HepG2 (cell line): ENCODE results near the gene SSTR5. TPM values are rescaled to one million over a fixed set of nuclear protein-coding genes. Genes with fewer than 3 reads are reported as not detected.

Experiments
- CEBPG ChIP-seq: IDR thresholded peaks from 2 replicates; pipeline ENCODE4 v1.6.1; 2016
- DR1 ChIP-seq: sonication (generic); formaldehyde crosslinking; IDR thresholded peaks from 2 replicates; pipeline ENCODE4 v1.8.0; 2021; ENCODE audit warnings: mild to moderate bottlenecking, missing genetic modification reagents, inconsistent platforms
- FOXM1 ChIP-seq: sonication (generic); formaldehyde crosslinking; IDR thresholded peaks from 2 replicates; pipeline ENCODE4 v1.5.0; 2020; ENCODE audit warnings: missing genetic modification reagents
- JUND ChIP-seq: sonication (generic); formaldehyde crosslinking; IDR thresholded peaks from 2 replicates; pipeline ENCODE4 v1.8.0; 2022; ENCODE audit warnings: mild to moderate bottlenecking, missing genetic modification reagents
- LCORL ChIP-seq, 2 experiments: fragments of 450-650 bp in 1 of 2; sonication (generic) in 1 of 2; formaldehyde crosslinking in 1 of 2; IDR thresholded peaks; 2 replicates each; pipeline versions ENCODE4 v1.5.0 to v1.6.1; 2017 to 2020; ENCODE audit warnings: antibody characterized with exemption in 1 of 2, missing genetic modification reagents in 1 of 2
- MAFF ChIP-seq: IDR thresholded peaks from 2 replicates; pipeline ENCODE4 v1.6.1; 2011; ENCODE audit warnings: low read depth, low read length, improper control_type of control experiment
- NCOA5 ChIP-seq: sonication (generic); formaldehyde crosslinking; IDR thresholded peaks from 2 replicates; pipeline ENCODE4 v1.4.0; 2020; ENCODE audit warnings: missing genetic modification reagents
- PLRG1 ChIP-seq: fragments of 450-650 bp; conservative IDR thresholded peaks from 2 replicates; pipeline ENCODE4 v1.6.1; 2016
- RFX5 ChIP-seq: IDR thresholded peaks from 2 replicates; pipeline ENCODE4 v1.6.1; 2011; ENCODE audit warnings: low read depth, low read length, improper control_type of control experiment
- SETDB1 ChIP-seq: sonication (generic); formaldehyde crosslinking; IDR thresholded peaks from 2 replicates; pipeline ENCODE4 v1.5.1; 2020; ENCODE audit warnings: missing genetic modification reagents, mild to moderate bottlenecking, borderline replicate concordance
- SKI ChIP-seq: fragments of 450-650 bp; IDR thresholded peaks from one replicate; pipeline ENCODE4 v1.6.1; 2018; ENCODE audit warnings: mild to moderate bottlenecking; ENCODE audit not compliant: partially characterized antibody
- SMARCC2 ChIP-seq: fragments of 450-650 bp; IDR thresholded peaks from 2 replicates; pipeline ENCODE4 v1.6.1; 2017; ENCODE audit warnings: antibody characterized with exemption, mild to moderate bottlenecking
- SNRNP70 ChIP-seq: fragments of 200-400 bp; formaldehyde crosslinking; IDR thresholded peaks from 2 replicates; pipeline ENCODE4 v1.6.1; 2017; ENCODE audit warnings: mild to moderate bottlenecking, low read depth, low read length, moderate library complexity
- SRY ChIP-seq: sonication (generic); formaldehyde crosslinking; IDR thresholded peaks from 2 replicates; pipeline ENCODE4 v1.8.0; 2022; ENCODE audit warnings: mild to moderate bottlenecking, missing genetic modification reagents
- TMF1 ChIP-seq: sonication (generic); formaldehyde crosslinking; IDR thresholded peaks from 2 replicates; pipeline ENCODE4 v1.8.1; 2022; ENCODE audit warnings: low read depth, missing genetic modification reagents
- YEATS4 ChIP-seq: sonication (generic); formaldehyde crosslinking; IDR thresholded peaks from 2 replicates; pipeline ENCODE4 v1.4.0; 2020; ENCODE audit warnings: missing genetic modification reagents, borderline replicate concordance
- ZFAT ChIP-seq: sonication (generic); formaldehyde crosslinking; conservative IDR thresholded peaks from 2 replicates; pipeline ENCODE4 v1.8.1; 2023; ENCODE audit warnings: missing genetic modification reagents, inconsistent platforms
- ZFP1 ChIP-seq: IDR thresholded peaks from 2 replicates; pipeline ENCODE4 v1.6.1; 2016
- ZFP36L2 ChIP-seq: sonication (generic); formaldehyde crosslinking; IDR thresholded peaks from 2 replicates; pipeline ENCODE4 v1.4.0; 2020; ENCODE audit warnings: missing genetic modification reagents
- ZNF441 ChIP-seq: sonication (generic); formaldehyde crosslinking; IDR thresholded peaks from 2 replicates; pipeline ENCODE4 v1.7.0; 2021; ENCODE audit warnings: missing genetic modification reagents, borderline replicate concordance
- ZNF550 ChIP-seq: sonication (generic); formaldehyde crosslinking; IDR thresholded peaks from 2 replicates; pipeline ENCODE4 v1.4.0; 2020; ENCODE audit warnings: mild to moderate bottlenecking, missing genetic modification reagents, borderline replicate concordance
- ZNF674 ChIP-seq: sonication (generic); formaldehyde crosslinking; IDR thresholded peaks from 2 replicates; pipeline ENCODE4 v1.5.0; 2020; ENCODE audit warnings: low read depth, mild to moderate bottlenecking, missing genetic modification reagents
- ZNF768 ChIP-seq: sonication (generic); formaldehyde crosslinking; IDR thresholded peaks from 2 replicates; pipeline ENCODE4 v1.4.0; 2020; ENCODE audit warnings: missing genetic modification reagents
- polyA plus RNA-seq, 8 experiments: library from polyadenylated mRNA; depleted of rRNA in 3 of 8; stranded (reverse) in 7 of 8; unstranded in 1 of 8; fragments of >200 nt; fragmentation: Illumina TruSeq in 4 of 8; extraction: Trizol in 4 of 8; gene quantifications; 2 replicates each; pipeline versions ENCODE4 v1.2.1 to v1.2.3, GENCODE V29; 2011 to 2016; ENCODE audit warnings: low read depth in 4 of 8, missing spikeins in 1 of 8, mixed read lengths in 1 of 8; ENCODE audit not compliant: insufficient read depth in 1 of 8
- total RNA-seq, 5 experiments: library from RNA; depleted of rRNA; stranded (reverse); fragments of >200 nt; fragmentation: Illumina TruSeq; extraction: Trizol; gene quantifications; 2 replicates each; pipeline ENCODE4 v1.2.3, GENCODE V29; 2016; ENCODE audit warnings: low read depth in 1 of 5
- TF ChIP-seq, protein P1 (sequence below): sonication (generic); formaldehyde crosslinking; IDR thresholded peaks from 2 replicates; pipeline ENCODE4 v1.9.0; 2022; ENCODE audit warnings: missing genetic modification reagents, mild to moderate bottlenecking, borderline replicate concordance
- TF ChIP-seq, protein P2 (sequence below): sonication (generic); formaldehyde crosslinking; IDR thresholded peaks from 2 replicates; pipeline ENCODE4 v1.9.0; 2021; ENCODE audit warnings: mild to moderate bottlenecking, missing genetic modification reagents

SSTR5 gene
- total and polyA plus RNA-seq, 2 of the 13 experiments (the other 11 are each of a cell fraction or from before 2014, with no cell fraction given) = 0.20 to 0.49 TPM

GRCh38 chr16:1089822-1090619 lies 17.5 kb downstream of the SSTR5 start (continued):
- TF ChIP-seq ZNF674 (0 out of 2 replicates have a peak, but pooled peaks have one; percentile 31), TMF1 (CRISPR knock-in tag) (no peak), SKI (peak; percentile 85), CEBPG (no peak), JUND (CRISPR knock-in tag) (no peak), ZFP36L2 (CRISPR knock-in tag) (no peak), FOXM1 (CRISPR knock-in tag) (no peak), ZNF550 (CRISPR knock-in tag) (no peak; the same call in 1 of the 2 replicates), MAFF (no peak), RFX5 (no peak), ZFAT (CRISPR knock-in tag) (no peak), ZNF768 (no peak), SMARCC2 (no peak), PLRG1 (no peak), ZFP1 (CRISPR knock-in tag) (0 out of 2 replicates have a peak, but pooled peaks have one; percentile 40), SRY (peak; percentile 60; the same call in 1 of the 2 replicates), SETDB1 (CRISPR knock-in tag) (no peak), NCOA5 (CRISPR knock-in tag) (no peak), DR1 (peak; percentile 72; the same call in 1 of the 2 replicates), SNRNP70 (no peak), ZNF441 (CRISPR knock-in tag) (no peak; the same call in 1 of the 2 replicates), LCORL (IDR thresholded peaks at IDR 0.05) (no peak), LCORL (CRISPR knock-in tag; IDR thresholded peaks at IDR 0.05) (peak; percentile 97), YEATS4 (CRISPR knock-in tag) (peak; percentile 88)
- TF ChIP-seq, protein P1, sequence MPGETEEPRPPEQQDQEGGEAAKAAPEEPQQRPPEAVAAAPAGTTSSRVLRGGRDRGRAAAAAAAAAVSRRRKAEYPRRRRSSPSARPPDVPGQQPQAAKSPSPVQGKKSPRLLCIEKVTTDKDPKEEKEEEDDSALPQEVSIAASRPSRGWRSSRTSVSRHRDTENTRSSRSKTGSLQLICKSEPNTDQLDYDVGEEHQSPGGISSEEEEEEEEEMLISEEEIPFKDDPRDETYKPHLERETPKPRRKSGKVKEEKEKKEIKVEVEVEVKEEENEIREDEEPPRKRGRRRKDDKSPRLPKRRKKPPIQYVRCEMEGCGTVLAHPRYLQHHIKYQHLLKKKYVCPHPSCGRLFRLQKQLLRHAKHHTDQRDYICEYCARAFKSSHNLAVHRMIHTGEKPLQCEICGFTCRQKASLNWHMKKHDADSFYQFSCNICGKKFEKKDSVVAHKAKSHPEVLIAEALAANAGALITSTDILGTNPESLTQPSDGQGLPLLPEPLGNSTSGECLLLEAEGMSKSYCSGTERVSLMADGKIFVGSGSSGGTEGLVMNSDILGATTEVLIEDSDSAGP (CRISPR knock-in tag) = peak; percentile 93; the same call in 1 of the 2 replicates
- TF ChIP-seq, protein P2, sequence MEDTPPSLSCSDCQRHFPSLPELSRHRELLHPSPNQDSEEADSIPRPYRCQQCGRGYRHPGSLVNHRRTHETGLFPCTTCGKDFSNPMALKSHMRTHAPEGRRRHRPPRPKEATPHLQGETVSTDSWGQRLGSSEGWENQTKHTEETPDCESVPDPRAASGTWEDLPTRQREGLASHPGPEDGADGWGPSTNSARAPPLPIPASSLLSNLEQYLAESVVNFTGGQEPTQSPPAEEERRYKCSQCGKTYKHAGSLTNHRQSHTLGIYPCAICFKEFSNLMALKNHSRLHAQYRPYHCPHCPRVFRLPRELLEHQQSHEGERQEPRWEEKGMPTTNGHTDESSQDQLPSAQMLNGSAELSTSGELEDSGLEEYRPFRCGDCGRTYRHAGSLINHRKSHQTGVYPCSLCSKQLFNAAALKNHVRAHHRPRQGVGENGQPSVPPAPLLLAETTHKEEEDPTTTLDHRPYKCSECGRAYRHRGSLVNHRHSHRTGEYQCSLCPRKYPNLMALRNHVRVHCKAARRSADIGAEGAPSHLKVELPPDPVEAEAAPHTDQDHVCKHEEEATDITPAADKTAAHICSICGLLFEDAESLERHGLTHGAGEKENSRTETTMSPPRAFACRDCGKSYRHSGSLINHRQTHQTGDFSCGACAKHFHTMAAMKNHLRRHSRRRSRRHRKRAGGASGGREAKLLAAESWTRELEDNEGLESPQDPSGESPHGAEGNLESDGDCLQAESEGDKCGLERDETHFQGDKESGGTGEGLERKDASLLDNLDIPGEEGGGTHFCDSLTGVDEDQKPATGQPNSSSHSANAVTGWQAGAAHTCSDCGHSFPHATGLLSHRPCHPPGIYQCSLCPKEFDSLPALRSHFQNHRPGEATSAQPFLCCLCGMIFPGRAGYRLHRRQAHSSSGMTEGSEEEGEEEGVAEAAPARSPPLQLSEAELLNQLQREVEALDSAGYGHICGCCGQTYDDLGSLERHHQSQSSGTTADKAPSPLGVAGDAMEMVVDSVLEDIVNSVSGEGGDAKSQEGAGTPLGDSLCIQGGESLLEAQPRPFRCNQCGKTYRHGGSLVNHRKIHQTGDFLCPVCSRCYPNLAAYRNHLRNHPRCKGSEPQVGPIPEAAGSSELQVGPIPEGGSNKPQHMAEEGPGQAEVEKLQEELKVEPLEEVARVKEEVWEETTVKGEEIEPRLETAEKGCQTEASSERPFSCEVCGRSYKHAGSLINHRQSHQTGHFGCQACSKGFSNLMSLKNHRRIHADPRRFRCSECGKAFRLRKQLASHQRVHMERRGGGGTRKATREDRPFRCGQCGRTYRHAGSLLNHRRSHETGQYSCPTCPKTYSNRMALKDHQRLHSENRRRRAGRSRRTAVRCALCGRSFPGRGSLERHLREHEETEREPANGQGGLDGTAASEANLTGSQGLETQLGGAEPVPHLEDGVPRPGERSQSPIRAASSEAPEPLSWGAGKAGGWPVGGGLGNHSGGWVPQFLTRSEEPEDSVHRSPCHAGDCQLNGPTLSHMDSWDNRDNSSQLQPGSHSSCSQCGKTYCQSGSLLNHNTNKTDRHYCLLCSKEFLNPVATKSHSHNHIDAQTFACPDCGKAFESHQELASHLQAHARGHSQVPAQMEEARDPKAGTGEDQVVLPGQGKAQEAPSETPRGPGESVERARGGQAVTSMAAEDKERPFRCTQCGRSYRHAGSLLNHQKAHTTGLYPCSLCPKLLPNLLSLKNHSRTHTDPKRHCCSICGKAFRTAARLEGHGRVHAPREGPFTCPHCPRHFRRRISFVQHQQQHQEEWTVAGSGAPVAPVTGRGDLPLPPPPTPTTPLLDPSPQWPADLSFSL (CRISPR knock-in tag) = no peak
